ENCODE measurements around the gene TNS3.
"Not testable (repeated sequence)": the region's sequence is repeated elsewhere in the genome, so short reads cannot be mapped to it uniquely, and the experiment has no call there.

The TNS3 gene

DNA sequence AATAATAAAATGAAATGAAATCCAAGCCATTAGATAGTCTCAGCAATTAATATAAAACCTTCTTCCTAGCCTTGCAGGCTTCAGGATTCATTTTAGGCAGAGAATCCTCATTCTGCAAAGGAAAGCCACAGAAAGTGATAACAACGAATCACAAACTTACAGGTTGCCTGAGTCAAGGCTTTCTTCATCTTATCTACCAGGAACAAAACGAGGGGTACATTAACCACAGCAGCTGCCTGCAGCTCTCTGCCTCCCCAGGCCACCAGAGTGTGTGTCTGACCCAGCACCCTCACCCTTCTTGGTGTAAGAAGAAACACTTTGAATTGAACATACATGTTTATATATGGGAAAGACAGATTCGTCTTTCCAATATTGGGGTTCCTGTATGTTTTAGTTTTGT is 12.5 kb upstream of the TNS3 start:
- DNase-seq (ENCODE audit: low spot score), result no peak
- TF ChIP-seq CTCF (IDR thresholded peaks at IDR 0.05; ENCODE audit: extremely low read depth, insufficient read depth, missing control alignments), result no peak
- in situ Hi-C loops (cut with MboI; ENCODE audit: low pct_unique_long_range_greater_than_20kb, low sequenced_read_pairs, unreplicated experiment), result no loop called here

DNA sequence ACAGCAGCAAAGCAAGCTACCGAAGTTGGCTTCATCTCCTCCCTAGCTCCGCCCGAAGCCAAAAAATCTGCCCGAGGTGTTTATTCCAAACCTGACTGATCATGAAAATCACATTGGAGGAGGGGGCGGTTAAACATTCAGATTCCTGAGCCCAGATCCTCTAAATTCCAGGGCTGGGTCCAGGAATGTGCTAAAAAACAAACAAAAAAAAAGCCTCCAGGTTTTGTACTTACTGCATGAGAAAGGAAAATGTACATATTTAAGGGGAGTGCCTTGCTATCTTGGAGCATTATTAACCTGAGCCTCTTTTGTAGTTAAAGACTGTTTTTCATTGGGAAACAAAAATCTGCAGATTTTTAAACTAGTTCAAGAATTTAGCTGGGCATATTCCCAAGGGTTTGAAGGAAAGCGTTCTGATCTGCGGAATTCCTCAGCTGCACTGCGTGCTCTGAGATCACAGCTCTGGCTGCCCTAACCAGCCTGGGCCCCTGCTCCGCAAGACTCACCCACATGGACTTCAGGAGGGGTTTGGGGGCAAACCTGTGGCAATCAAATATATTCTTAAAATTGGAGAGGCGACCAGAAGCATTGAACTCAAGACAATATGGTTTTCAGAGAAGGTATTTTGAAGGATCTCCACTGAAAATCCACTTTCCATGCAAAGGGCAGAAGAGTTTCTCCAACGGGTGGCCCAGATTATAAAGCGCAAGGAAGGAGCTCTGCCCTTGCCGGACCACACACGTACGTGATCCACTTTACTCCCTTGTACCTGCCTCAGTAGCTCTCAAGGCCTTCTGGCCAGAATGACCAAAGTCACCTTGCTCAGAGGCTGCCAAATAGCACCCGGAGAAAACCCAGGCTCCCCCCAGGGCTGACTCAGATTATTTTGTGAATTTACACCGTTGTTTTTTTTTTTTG is 10.0 kb upstream of the TNS3 start:
- no peak for TF ChIP-seq CTCF (IDR thresholded peaks at IDR 0.05; ENCODE audit: extremely low read depth, insufficient read depth, missing control alignments)
- in situ Hi-C loops (cut with MboI; ENCODE audit: low pct_unique_long_range_greater_than_20kb, low sequenced_read_pairs, unreplicated experiment), result no loop called here

DNA sequence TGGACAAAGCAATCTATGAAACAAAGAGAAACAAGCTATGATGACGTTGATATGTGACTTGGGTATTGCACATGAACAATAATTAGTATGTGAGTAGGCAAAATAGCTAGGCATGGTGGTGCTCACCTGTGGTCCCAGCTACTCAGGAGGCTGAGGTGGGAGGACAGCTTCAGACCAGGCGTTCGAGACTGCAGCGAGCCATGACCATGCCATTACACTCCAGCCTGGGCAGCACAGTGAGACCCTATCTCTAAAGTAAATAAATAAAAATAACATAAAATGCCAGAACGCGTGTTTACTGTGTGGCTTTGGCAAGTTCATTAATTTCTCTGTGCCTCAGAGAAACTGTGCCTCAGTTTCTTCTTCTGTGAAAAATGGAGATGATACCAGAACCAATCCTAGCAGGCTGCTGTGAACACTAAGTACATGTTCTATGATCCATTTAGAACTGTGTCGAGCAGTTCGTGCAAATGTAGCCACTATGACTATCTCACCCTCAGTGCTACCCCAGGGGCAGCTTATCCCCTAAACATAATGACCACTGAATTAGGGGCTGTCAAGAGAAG is 9.3 kb upstream of the TNS3 start:
- in situ Hi-C loops (cut with MboI; ENCODE audit: low pct_unique_long_range_greater_than_20kb, low sequenced_read_pairs, unreplicated experiment), result no loop called here
- DNase-seq (ENCODE audit: low spot score), result no peak
- no peak for TF ChIP-seq CTCF (IDR thresholded peaks at IDR 0.05; ENCODE audit: extremely low read depth, insufficient read depth, missing control alignments)

More for the DNA sequence above, 10.0 kb upstream of the TNS3 start:
- DNase-seq (ENCODE audit: low spot score), result no peak

- in situ Hi-C loops (cut with MboI; ENCODE audit: low pct_unique_long_range_greater_than_20kb, low sequenced_read_pairs, unreplicated experiment); DNase-seq (ENCODE audit: low spot score): not testable (repeated sequence)
These were observed 8.3 kb upstream of the TNS3 start for GRCh38 chr7:47590215-47590614.

DNA sequence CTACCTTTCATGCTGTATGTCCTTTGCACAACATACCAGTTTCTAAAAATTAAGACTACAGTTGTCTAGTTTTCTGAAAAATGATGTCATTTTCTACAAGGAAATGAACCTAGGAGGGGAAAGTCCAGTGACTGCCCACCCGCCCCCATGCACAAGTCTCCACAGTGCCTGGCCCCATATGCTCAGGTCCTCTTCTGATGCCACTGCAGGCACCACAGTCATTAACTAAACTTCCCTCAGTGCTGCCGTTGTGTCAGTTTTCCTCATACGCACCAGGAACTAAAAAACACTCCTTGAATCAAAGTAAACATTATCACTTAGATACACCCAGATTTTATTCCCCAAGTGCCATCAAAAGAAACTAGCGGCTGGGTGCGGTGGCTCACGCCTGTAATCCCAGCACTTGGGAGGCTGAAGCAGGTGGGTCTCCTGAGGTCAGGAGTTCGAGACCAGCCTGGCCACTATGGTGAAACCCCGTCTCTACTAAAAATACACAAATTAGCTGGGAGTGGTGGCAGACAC is 6.9 kb upstream of the TNS3 start:
- in situ Hi-C loops (cut with MboI; ENCODE audit: low pct_unique_long_range_greater_than_20kb, low sequenced_read_pairs, unreplicated experiment), result no loop called here

DNA sequence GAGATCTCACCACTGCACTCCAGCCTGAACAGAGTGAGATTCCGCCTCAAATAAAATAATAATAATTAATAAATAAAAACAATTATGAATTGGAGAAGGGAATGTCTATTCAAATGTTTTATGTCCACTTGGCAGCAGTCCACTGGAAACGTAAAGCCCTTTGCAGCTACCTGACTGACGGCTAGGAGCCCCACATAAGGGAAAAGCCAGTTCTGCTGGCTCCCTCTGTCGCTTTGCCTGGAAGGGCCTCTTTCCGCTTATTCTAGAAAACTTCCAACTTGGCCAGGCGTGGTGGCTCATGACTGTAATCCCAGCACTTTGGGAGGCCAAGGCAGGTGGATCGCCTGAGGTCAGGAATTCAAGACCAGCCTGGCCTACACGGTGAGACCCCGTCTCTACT is 6.1 kb upstream of the TNS3 start:
- in situ Hi-C loops (cut with MboI; ENCODE audit: low pct_unique_long_range_greater_than_20kb, low sequenced_read_pairs, unreplicated experiment), result no loop called here
- DNase-seq (ENCODE audit: low spot score), result no peak
- no peak for TF ChIP-seq CTCF (IDR thresholded peaks at IDR 0.05; ENCODE audit: extremely low read depth, insufficient read depth, missing control alignments)

More for the DNA sequence above, 6.9 kb upstream of the TNS3 start:
- TF ChIP-seq CTCF (IDR thresholded peaks at IDR 0.05; ENCODE audit: extremely low read depth, insufficient read depth, missing control alignments), result no peak
- DNase-seq (ENCODE audit: low spot score), result peak; percentile 71

- in situ Hi-C loops (cut with MboI; ENCODE audit: low pct_unique_long_range_greater_than_20kb, low sequenced_read_pairs, unreplicated experiment), result no loop called here
- TF ChIP-seq CTCF (IDR thresholded peaks at IDR 0.05; ENCODE audit: extremely low read depth, insufficient read depth, missing control alignments), result no peak
- no peak for DNase-seq (ENCODE audit: low spot score)
These were observed 5.4 kb upstream of the TNS3 start for GRCh38 chr7:47587351-47587750.
